LHCN-M2 (cell line): ENCODE data around the gene ALKBH5. TPM values are rescaled to one million over a fixed set of nuclear protein-coding genes. Genes with fewer than 3 reads are reported as not detected.

Source experiments
- DNase-seq: peaks from one replicate; pipeline ENCODE4 v3.0.0-alpha.2; 2012; ENCODE audit warnings: low read depth
- polyA plus RNA-seq: library from polyadenylated mRNA; unstranded; fragments of >200 nt; gene quantifications from one replicate; pipeline ENCODE4 v1.2.1, GENCODE V29; 2012; ENCODE audit warnings: missing spikeins
- total RNA-seq: library from RNA; depleted of rRNA; stranded (reverse); fragments of >200 nt; gene quantifications from 2 replicates; pipeline ENCODE4 v1.2.3, GENCODE V29; 2014; rRNA removed

ALKBH5 gene
- total RNA-seq, result 115 and 123 TPM in 2 replicates
- polyA plus RNA-seq, result 60.0 TPM

GRCh38 chr17:18183334-18184142 is at the start of gene ALKBH5:
Gene ALKBH5 (plus strand): TSS chr17:18183828. CDS start chr17:18184244, 416 bp downstream.
- peak; percentile 99 for DNase-seq

- no peak for DNase-seq
Measured at GRCh38 chr17:18136357-18136756, 47.3 kb upstream of the ALKBH5 start.

DNA sequence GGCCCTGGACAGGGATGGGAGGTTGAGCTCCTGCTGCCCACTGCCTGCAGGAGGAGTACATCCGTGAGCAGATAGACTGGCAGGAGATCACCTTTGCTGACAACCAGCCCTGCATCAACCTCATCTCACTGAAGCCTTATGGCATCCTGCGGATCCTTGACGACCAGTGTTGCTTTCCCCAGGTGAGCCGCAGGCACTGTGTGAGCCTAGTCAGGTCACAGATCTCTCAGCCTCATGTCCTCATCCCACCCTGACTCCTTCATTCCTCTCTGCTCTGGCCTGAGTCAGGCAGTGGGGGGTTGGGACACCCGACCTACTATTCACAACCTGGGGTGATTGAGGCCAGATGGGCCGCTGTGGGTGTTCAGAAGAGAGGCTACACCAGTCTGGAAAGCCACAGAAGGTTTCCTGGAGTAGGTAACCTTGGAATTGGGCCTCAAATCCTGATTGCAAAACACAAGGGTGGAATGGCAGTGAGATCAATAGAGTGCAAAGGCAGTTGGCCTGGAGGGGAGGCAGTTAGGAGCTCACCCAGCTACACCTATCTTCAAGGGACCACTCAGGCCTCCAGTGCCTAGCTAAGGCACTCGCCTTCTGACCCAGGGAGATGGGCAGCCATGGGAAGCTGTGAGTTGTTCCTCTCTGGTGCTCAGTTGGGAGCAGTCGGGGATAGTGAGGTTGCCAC is 45.4 kb upstream of the ALKBH5 start:
- no peak for DNase-seq

- no peak for DNase-seq
Measured at GRCh38 chr17:18139092-18139491, 44.5 kb upstream of the ALKBH5 start.

GRCh38 chr17:18139498-18139897 is 44.1 kb upstream of the ALKBH5 start:
- DNase-seq, result no peak

DNA sequence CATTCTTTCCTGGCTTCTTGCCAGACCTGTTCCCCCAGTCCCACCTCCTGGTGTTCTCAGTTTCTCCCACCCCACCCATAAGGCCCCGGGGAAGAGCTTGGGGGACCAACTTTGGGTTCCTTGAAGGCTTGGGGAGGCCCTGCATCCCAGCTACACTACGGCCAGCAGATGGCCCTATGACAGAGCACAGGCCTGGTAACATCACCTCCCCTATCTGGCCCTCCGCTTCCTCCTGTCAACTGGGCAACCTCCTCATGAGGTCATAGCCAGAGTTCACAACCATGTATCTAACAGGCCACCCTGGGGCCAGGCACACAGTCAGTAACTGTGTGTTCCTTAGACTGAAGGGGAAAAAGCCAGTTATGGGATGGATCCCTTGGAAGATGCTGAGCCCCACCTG is 43.7 kb upstream of the ALKBH5 start:
- DNase-seq, result peak; percentile 29

- DNase-seq, result no peak
Measured at GRCh38 chr17:18140648-18141047, 43.0 kb upstream of the ALKBH5 start.

DNA sequence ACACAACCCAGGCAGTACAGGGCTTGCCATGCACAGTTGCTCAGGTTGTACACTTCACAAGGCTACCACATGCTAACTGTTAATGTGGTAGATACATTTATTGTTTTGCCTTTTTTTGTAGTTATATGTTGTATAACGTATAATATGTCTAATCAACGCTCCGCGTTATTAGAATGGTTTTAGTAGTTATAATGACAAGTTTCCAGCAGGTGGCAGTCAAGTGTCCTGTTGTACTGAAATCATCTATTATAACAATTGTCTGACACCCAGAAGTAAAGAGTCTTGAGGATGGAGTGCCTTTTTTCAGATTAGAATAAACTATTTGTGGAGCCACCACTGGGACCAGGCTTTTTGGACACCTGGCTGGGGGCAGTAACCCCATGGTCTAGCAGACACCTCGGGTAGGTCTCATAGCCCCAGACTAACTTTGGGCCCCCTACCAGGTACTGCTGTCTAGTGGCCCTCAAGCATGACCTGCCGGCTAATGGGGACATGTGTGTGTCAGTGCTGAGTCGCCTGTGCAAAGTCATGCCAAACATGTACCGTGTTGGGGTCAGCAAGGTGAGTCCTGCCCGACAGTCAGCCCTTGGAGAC is 42.3 kb upstream of the ALKBH5 start:
- peak; percentile 52 for DNase-seq

GRCh38 chr17:18142417-18142816 is 41.2 kb upstream of the ALKBH5 start:
- DNase-seq, result no peak

DNA sequence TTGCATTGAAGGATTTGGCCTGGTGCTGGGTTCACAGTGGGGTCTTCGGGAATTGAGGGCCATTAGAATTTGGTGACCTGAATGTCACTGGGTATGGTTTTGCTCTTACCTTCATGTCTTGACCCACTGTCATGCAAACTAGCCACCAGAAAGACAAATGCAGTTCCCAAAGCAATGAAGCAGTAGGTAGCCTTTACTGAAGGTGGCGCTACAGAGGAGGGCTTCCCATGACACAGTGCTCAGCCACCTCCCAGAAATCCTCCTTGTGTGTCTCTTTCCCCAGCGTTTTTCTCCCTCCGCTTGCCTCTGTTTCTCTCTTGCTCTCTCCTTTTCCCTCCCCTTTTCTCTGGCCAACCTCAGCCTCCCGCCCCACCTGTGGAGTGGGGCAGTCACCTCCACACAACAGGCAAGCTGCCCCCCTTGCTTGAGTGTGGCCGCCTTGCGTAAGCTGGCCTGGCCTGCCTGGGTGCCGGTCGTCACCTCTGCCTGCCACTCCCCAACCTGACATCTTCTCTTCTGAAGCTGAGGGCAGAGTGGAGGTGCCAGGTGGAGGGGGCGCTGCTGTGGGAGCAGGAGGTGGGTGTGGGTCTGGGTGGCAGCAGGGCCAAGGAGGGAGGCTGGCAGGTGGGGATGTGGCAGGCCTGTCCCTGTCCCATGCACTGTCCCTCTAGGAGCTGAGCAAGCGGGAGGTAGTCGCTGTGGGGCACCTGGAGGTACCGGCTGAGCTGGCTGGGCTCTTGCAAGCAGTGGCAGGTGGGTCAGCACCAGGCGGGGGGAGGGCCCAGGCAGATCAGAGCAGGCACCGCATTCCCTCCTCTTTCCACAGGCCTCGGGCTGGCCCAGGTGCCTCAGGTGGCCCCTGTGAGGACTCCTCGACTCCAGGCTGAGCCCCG is 40.3 kb upstream of the ALKBH5 start:
- DNase-seq, result no peak

DNA sequence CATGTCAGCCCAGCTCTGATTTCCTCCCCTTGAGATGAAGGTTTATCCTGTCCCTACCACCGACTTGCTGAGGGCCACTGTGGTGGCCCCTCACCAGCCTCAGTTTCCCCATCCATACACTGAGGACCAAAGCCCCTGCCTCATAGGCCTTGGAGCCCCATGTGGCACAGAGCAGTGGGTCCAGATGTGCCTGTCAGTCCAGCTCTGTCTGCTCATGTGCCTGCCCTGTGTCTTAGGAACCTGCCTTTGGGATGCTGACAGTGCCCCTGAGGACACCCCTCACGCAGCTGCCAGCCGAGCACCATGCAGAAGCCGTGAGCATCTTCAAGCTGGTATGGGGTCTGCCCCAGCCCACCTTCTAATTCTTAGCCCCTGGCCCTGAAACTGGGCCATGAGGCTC is 39.4 kb upstream of the ALKBH5 start:
- no peak for DNase-seq

- no peak for DNase-seq
Measured at GRCh38 chr17:18144855-18145254, 38.8 kb upstream of the ALKBH5 start.

- DNase-seq, result no peak
Measured at GRCh38 chr17:18145811-18146210, 37.8 kb upstream of the ALKBH5 start.

DNA sequence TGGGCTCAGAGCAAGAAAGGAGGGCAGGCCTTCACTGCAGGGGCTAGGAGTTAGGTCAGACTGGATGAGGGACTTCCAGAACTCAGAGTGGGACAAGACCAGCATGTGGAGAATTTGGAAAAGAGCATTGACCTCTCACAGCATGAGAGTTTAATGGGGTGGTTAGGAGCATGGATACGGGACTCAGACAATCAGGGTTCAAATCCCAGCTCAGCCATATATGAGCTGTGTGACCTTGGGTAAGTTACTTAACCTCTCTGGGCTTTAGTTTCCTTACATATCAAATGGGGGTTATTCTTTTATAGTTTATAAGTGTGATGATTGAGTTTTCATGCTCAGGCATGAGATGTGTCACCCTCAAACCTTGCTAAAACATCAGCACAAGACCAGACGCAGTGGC is 37.4 kb upstream of the ALKBH5 start:
- no peak for DNase-seq

GRCh38 chr17:18146980-18147379 is 36.6 kb upstream of the ALKBH5 start:
- DNase-seq, result no peak

DNA sequence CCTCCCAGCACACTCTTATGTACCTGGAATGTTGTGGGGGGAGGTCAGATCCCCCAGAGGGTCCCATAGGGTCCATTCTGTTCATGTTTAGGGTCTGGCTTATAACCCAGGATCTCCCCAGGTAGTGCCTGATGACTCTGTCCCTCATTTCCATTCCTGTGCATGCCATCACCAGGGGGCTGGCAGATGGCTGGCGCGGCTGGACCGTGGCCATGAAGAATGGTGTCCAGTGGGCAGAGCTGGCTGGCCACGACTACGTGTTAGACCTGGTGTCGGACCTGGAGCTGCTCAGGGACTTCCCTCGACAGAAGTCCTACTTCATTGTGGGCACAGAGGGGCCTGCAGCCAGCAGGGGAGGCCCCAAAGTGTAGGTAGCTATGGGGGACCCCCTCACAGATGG is 35.0 kb upstream of the ALKBH5 start:
- no peak for DNase-seq

GRCh38 chr17:18151290-18151689 is 32.3 kb upstream of the ALKBH5 start:
- no peak for DNase-seq

GRCh38 chr17:18155179-18155578 is 28.4 kb upstream of the ALKBH5 start:
- DNase-seq, result no peak

- no peak for DNase-seq
Measured at GRCh38 chr17:18156171-18156975, 27.3 kb upstream of the ALKBH5 start.

- no peak for DNase-seq
Measured at GRCh38 chr17:18156976-18157280, 26.7 kb upstream of the ALKBH5 start.
